Hematopoietic multipotent progenitor cell treated with erythropoietin and hydrocortisone succinate and interleukin-3 and kit ligand, for 6 days (in vitro differentiated cells): ENCODE results near the gene INO80D.
"Not testable (repeated sequence)": the region's sequence is repeated elsewhere in the genome, so short reads cannot be mapped to it uniquely, and the experiment has no call there.

Experiments used
- DNase-seq: peaks from one replicate; pipeline ENCODE4 v3.0.0-alpha.2; 2015

INO80D gene

GRCh38 chr2:206085742-206086445 lies at the start of gene INO80D:
INO80D (minus strand) TSS chr2:206086174; CDS start chr2:206063016, 23,158 bp downstream.
- DNase-seq = peak; percentile 94

- DNase-seq = peak; percentile 30
Measured at GRCh38 chr2:206127656-206128055, 41.7 kb upstream of the INO80D start.

- DNase-seq = no peak
Measured at GRCh38 chr2:206125901-206126300, 39.9 kb upstream of the INO80D start.

GRCh38 chr2:206122569-206122968 lies 36.6 kb upstream of the INO80D start:
- DNase-seq = not testable (repeated sequence)

- DNase-seq = no peak
Measured at GRCh38 chr2:206116278-206116677, 30.3 kb upstream of the INO80D start.

- no peak for DNase-seq
Measured at GRCh38 chr2:206115026-206115578, 29.1 kb upstream of the INO80D start.

- DNase-seq = no peak
Measured at GRCh38 chr2:206112846-206113547, 27.0 kb upstream of the INO80D start.

- no peak for DNase-seq
Measured at GRCh38 chr2:206112108-206112507, 26.1 kb upstream of the INO80D start.

GRCh38 chr2:206108713-206109112 lies 22.7 kb upstream of the INO80D start:
- DNase-seq = no peak

- DNase-seq = no peak
Measured at GRCh38 chr2:206105541-206105940, 19.6 kb upstream of the INO80D start.

GRCh38 chr2:206105038-206105437 lies 19.1 kb upstream of the INO80D start:
- no peak for DNase-seq

GRCh38 chr2:206098872-206099271 lies 12.9 kb upstream of the INO80D start:
- DNase-seq = not testable (repeated sequence)

- no peak for DNase-seq
Measured at GRCh38 chr2:206098471-206098870, 12.5 kb upstream of the INO80D start.

- DNase-seq = no peak
Measured at GRCh38 chr2:206096876-206097275, 10.9 kb upstream of the INO80D start.

- peak; percentile 85 for DNase-seq
Measured at GRCh38 chr2:206095536-206096332, 9.8 kb upstream of the INO80D start.

GRCh38 chr2:206092297-206092696 lies 6.3 kb upstream of the INO80D start:
- DNase-seq = no peak

- DNase-seq = no peak
Measured at GRCh38 chr2:206088248-206088647, 2.3 kb upstream of the INO80D start.

- peak; percentile 80 for DNase-seq
Measured at GRCh38 chr2:206086716-206087350, 859 bp upstream of the INO80D start.

GRCh38 chr2:206084870-206085741 lies 868 bp downstream of the INO80D start:
- DNase-seq = peak; percentile 60

GRCh38 chr2:206084439-206084869 lies 1.5 kb downstream of the INO80D start:
- peak; percentile 62 for DNase-seq

- peak; percentile 68 for DNase-seq
Measured at GRCh38 chr2:206083602-206084438, 2.2 kb downstream of the INO80D start.
